ENCODE results near the gene FAM228B. TPM values are rescaled to one million over a fixed set of nuclear protein-coding genes. Genes with fewer than 3 reads are reported as not detected.

The FAM228B gene
- total and polyA plus RNA-seq, 2 donors from 2014 or later = 23.2 to 35.2 TPM

- H3K4me3 ChIP-seq (ENCODE audit: low read length in 3 of 3) = peak overlapping the region; percentile 68 to 85 (median 71)
- peak overlapping the region; percentile 38 to 79 (median 58) for H3K9ac ChIP-seq (ENCODE audit: low read length in 3 of 3)
- DNase-seq (peak; percentile 90 to 97 (median 93)), FAIRE-seq (no peak)
- peaks cover 0 to 13% (median 4%) of the 10 kb centered on the region in 3 donors for H3K4me1 ChIP-seq (ENCODE audit: control insufficient read depth in 2 of 3, insufficient read depth in 2 of 3, low read depth in 1 of 3, low read length in 3 of 3)
- peak overlapping the region; percentile 78 to 94 for H3K27ac ChIP-seq (ENCODE audit: low read depth in 2 of 2, low read length in 2 of 2)
- peaks cover 4 to 9% (median 9%) of the 10 kb centered on the region in 3 donors for H3K36me3 ChIP-seq (ENCODE audit: control insufficient read depth in 2 of 3, insufficient read depth in 3 of 3, low read length in 3 of 3)
- peak; percentile 11 for TF ChIP-seq CTCF (IDR thresholded peaks at IDR 0.05; ENCODE audit: borderline replicate concordance, extremely low read depth, insufficient read depth)
- H3K9me3 ChIP-seq (ENCODE audit: control insufficient read depth in 2 of 3, insufficient read depth in 1 of 3, low read length in 3 of 3) = no peaks in the 10 kb centered on the region
- intact Hi-C loops (cut with DNase I) = no loop called here
- H3K27me3 ChIP-seq (ENCODE audit: control insufficient read depth, insufficient read depth, low read length) = no peaks in the 10 kb centered on the region
These were observed 39.5 kb upstream of the FAM228B start for GRCh38 chr2:24083567-24084385.

- Histone ChIP-seq H3K27me3 (ENCODE audit: control insufficient read depth, insufficient read depth, low read length) (no peaks in the 10 kb centered on the region), H3K27ac (ENCODE audit: low read depth in 2 of 2, low read length in 2 of 2) (peak within 1 kb of the TSS; percentile 78 to 94), H3K9me3 (ENCODE audit: control insufficient read depth in 2 of 3, insufficient read depth in 1 of 3, low read length in 3 of 3) (no peaks in the 10 kb centered on the region), H3K4me1 (ENCODE audit: control insufficient read depth in 2 of 3, insufficient read depth in 2 of 3, low read depth in 1 of 3, low read length in 3 of 3) (peaks cover 0 to 13% (median 4%) of the 10 kb centered on the region in 3 donors), H3K36me3 (ENCODE audit: control insufficient read depth in 2 of 3, insufficient read depth in 3 of 3, low read length in 3 of 3) (peaks cover 0 to 8% (median 4%) of the 10 kb centered on the region in 3 donors), H3K4me3 (ENCODE audit: low read length in 3 of 3) (peak within 1 kb of the TSS; percentile 71 to 92 (median 85)), H3K9ac (ENCODE audit: low read length in 3 of 3) (peak within 1 kb of the TSS; percentile 79 to 85 (median 83))
- intact Hi-C loops (cut with DNase I) = no loop called here
- FAIRE-seq (no peak), DNase-seq (peak; percentile 94 to 96 (median 96))
- peak; percentile 92 for TF ChIP-seq CTCF (IDR thresholded peaks at IDR 0.05; ENCODE audit: borderline replicate concordance, extremely low read depth, insufficient read depth)
These were observed 38.7 kb upstream of the FAM228B start, which contains the start of gene TP53I3 for GRCh38 chr2:24084386-24085199. TSS of gene TP53I3 (minus strand) at chr2:24084834. CDS start at chr2:24084326, 508 bp downstream.

- TF ChIP-seq CTCF (IDR thresholded peaks at IDR 0.05; ENCODE audit: borderline replicate concordance, extremely low read depth, insufficient read depth) = no peak
- peak overlapping the region; percentile 68 to 92 (median 85) for H3K4me3 ChIP-seq (ENCODE audit: low read length in 3 of 3)
- H3K27ac ChIP-seq (ENCODE audit: low read depth in 2 of 2, low read length in 2 of 2) = peak overlapping the region; percentile 78 to 94
- H3K4me1 ChIP-seq (ENCODE audit: control insufficient read depth in 2 of 3, insufficient read depth in 2 of 3, low read depth in 1 of 3, low read length in 3 of 3) = peaks cover 0 to 13% (median 4%) of the 10 kb centered on the region in 3 donors
- DNase-seq (no peak), FAIRE-seq (no peak)
- no peaks in the 10 kb centered on the region for H3K9me3 ChIP-seq (ENCODE audit: control insufficient read depth in 2 of 3, insufficient read depth in 1 of 3, low read length in 3 of 3)
- intact Hi-C loops (cut with DNase I) = no loop called here
- H3K36me3 ChIP-seq (ENCODE audit: control insufficient read depth in 2 of 3, insufficient read depth in 3 of 3, low read length in 3 of 3) = peaks cover 0 to 7% (median 2%) of the 10 kb centered on the region in 3 donors
- no peaks in the 10 kb centered on the region for H3K27me3 ChIP-seq (ENCODE audit: control insufficient read depth, insufficient read depth, low read length)
- H3K9ac ChIP-seq (ENCODE audit: low read length in 3 of 3) = peak overlapping the region; percentile 79 to 85 (median 83)
These were observed 38.1 kb upstream of the FAM228B start for GRCh38 chr2:24085200-24085489.
